KMS-11 (cell line): ENCODE measurements around the gene TRPM1.

Experiments
- H2AFZ ChIP-seq: fragments of 200-600 bp; sonication (generic); 2 replicates; pipeline ENCODE4 v1.6.1; 2016; ENCODE audit warnings: antibody characterized with exemption, mixed run types, low read depth
- H3K27ac ChIP-seq: fragments of 200-600 bp; sonication (generic); 2 replicates; pipeline ENCODE4 v1.6.1; 2016; ENCODE audit warnings: mild to moderate bottlenecking, mixed run types
- H3K27me3 ChIP-seq: fragments of 200-600 bp; sonication (generic); 2 replicates; pipeline ENCODE4 v1.6.1; 2017; ENCODE audit warnings: mild to moderate bottlenecking, low read depth, mixed run types, moderate library complexity; ENCODE audit not compliant: insufficient read depth
- H3K36me3 ChIP-seq: fragments of 200-600 bp; sonication (generic); 2 replicates; pipeline ENCODE4 v1.6.1; 2017; ENCODE audit warnings: mild to moderate bottlenecking, mixed run types; ENCODE audit not compliant: insufficient read depth
- H3K4me1 ChIP-seq: fragments of 200-600 bp; sonication (generic); 2 replicates; pipeline ENCODE4 v1.6.1; 2016; ENCODE audit warnings: mild to moderate bottlenecking, low read depth, mixed run types; ENCODE audit not compliant: poor library complexity, severe bottlenecking
- H3K4me2 ChIP-seq: fragments of 200-600 bp; sonication (generic); 2 replicates; pipeline ENCODE4 v1.7.0; 2016; ENCODE audit warnings: mild to moderate bottlenecking, mixed run types
- H3K4me3 ChIP-seq: fragments of 200-600 bp; sonication (generic); IDR thresholded peaks from 2 replicates; pipeline ENCODE4 v1.6.1; 2017; ENCODE audit warnings: low read depth, low read length, mixed read lengths; ENCODE audit not compliant: insufficient read depth
- H3K79me2 ChIP-seq: fragments of 200-600 bp; sonication (generic); 2 replicates; pipeline ENCODE4 v1.6.1; 2016; ENCODE audit warnings: low read depth, mixed run types; ENCODE audit not compliant: insufficient read depth
- H3K9ac ChIP-seq: fragments of 200-600 bp; sonication (generic); 2 replicates; pipeline ENCODE4 v1.6.1; 2016; ENCODE audit warnings: mild to moderate bottlenecking, mixed run types
- H4K20me1 ChIP-seq: fragments of 200-600 bp; sonication (generic); 2 replicates; pipeline ENCODE4 v1.6.1; 2016; ENCODE audit warnings: mild to moderate bottlenecking, mixed run types; ENCODE audit not compliant: insufficient read depth
- TF ChIP-seq, protein P1 (sequence below): fragments of 200-600 bp; sonication (generic); conservative IDR thresholded peaks from 2 replicates; pipeline ENCODE4 v1.6.1; 2017; ENCODE audit warnings: low read depth, mild to moderate bottlenecking, antibody characterized with exemption, low read length, moderate library complexity, mixed read lengths

The TRPM1 gene

DNA sequence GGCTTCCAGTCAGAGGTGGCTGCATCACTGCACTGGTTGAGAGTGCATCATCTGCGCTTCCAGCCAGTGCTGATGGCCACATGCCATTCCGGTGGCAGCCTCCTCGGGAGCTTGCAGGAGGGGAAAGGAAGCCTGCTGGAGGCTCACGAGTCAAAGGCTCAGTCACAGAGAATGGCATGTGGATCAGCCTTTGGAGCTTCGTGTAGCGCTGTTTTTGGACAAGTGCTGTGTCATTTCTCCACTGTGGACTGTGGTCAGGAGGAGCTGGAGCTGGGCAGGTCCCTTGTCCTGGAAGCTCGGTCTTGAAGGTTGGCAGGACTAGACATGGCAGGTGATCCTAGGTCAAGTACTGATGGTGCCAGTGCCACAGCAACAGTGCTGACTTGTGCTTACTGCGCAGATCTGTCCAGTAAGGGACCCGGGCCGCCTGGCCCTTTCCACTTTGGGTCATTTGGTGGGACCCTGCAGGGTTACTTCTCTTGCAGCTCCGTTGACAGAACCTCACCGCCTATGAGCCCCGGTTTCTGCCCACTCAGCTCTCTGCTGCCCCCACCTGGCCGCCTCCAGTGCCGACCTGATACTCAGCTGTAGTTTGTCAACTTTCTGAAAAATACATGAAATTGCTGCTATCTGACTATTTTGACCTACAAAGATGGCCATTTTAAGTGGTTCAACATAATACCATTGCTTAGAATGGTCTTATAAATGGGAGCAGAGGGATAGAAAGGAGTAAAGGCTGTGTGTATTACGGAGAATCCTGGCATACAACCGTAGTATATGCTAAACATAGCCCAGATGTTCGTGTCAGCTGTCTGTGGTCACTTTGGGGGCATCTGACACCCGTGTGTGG, 27.6 kb upstream of the TRPM1 start:
- Histone ChIP-seq H3K4me2 (no peak overlapping the region), H3K4me3 (no peak overlapping the region), H4K20me1 (no peaks in the 10 kb centered on the region), H3K36me3 (no peaks in the 10 kb centered on the region), H3K9ac (no peak overlapping the region), H3K79me2 (no peaks in the 10 kb centered on the region), H3K27ac (no peak overlapping the region), H2AFZ (peak overlapping the region; percentile 25; the same call in 1 of the 2 replicates), H3K4me1 (peaks cover 19% of the 10 kb centered on the region), H3K27me3 (no peaks in the 10 kb centered on the region)
- TF ChIP-seq, protein P1, sequence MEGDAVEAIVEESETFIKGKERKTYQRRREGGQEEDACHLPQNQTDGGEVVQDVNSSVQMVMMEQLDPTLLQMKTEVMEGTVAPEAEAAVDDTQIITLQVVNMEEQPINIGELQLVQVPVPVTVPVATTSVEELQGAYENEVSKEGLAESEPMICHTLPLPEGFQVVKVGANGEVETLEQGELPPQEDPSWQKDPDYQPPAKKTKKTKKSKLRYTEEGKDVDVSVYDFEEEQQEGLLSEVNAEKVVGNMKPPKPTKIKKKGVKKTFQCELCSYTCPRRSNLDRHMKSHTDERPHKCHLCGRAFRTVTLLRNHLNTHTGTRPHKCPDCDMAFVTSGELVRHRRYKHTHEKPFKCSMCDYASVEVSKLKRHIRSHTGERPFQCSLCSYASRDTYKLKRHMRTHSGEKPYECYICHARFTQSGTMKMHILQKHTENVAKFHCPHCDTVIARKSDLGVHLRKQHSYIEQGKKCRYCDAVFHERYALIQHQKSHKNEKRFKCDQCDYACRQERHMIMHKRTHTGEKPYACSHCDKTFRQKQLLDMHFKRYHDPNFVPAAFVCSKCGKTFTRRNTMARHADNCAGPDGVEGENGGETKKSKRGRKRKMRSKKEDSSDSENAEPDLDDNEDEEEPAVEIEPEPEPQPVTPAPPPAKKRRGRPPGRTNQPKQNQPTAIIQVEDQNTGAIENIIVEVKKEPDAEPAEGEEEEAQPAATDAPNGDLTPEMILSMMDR = peak; percentile 97

DNA sequence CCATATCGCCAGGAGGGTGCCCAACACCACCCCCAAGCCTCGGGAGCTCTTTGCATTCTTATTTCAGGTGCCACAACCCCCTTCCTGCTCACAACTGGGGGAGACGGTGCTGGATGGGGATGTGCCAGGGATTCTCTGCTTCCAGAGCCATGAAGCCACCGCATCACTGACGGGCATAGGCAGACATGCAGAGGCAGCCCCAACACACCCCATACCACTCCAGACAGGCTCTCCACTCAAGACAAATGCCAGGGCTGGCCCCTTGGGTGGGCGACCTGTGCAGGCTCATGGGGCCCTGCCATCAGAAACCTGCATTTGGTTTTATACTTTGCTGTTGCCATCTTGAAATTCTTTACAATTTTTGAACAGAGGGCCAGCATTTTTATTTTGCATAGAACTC, 27.0 kb upstream of the TRPM1 start:
- H3K27ac ChIP-seq = no peak overlapping the region
- H2AFZ ChIP-seq = no peak overlapping the region
- no peaks in the 10 kb centered on the region for H3K79me2 ChIP-seq
- H3K36me3 ChIP-seq = no peaks in the 10 kb centered on the region
- H3K27me3 ChIP-seq = no peaks in the 10 kb centered on the region
- no peak overlapping the region for H3K4me2 ChIP-seq
- H4K20me1 ChIP-seq = no peaks in the 10 kb centered on the region
- H3K4me3 ChIP-seq = no peak overlapping the region
- H3K4me1 ChIP-seq = peaks cover 19% of the 10 kb centered on the region
- no peak overlapping the region for H3K9ac ChIP-seq
- TF ChIP-seq, protein P1 = no peak

DNA sequence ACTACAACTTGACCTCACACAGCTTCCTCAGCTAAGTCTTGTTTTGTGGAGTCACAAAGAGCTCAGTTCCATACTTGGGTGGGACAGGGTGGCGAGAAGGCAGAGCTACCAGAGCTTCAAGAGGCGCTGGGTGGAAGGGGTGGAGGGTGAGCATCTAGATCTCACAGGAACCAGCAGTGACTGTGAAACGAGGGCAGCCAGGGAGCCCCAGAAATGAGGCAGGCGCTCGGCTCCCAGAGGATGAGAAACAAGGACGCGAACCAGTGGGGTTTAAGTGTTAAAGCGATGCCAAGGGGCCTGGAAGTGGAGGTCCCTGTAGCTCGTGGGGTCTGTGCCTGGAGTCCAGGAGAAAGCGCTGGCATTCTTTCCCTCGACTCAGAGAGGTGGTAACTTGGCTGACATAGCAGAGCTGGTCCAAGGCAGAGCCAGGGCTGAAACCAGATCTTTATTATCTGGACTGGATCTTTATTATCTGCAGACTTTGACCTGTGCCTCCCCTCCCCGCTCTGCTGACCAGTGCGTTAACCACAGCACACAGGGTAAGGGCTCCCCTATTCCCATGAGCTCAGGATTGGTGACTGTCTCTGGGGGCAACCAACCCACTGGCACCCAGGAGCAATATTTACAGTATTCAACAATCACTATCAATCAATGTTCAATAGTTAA, 26.2 kb upstream of the TRPM1 start:
- no peaks in the 10 kb centered on the region for H4K20me1 ChIP-seq
- H3K4me2 ChIP-seq = no peak overlapping the region
- no peak overlapping the region for H3K27ac ChIP-seq
- TF ChIP-seq, protein P1 = no peak
- H3K36me3 ChIP-seq = no peaks in the 10 kb centered on the region
- no peak overlapping the region for H3K4me3 ChIP-seq
- no peaks in the 10 kb centered on the region for H3K79me2 ChIP-seq
- H3K27me3 ChIP-seq = no peaks in the 10 kb centered on the region
- H3K4me1 ChIP-seq = peaks cover 19% of the 10 kb centered on the region
- H3K9ac ChIP-seq = no peak overlapping the region
- no peak overlapping the region for H2AFZ ChIP-seq

DNA sequence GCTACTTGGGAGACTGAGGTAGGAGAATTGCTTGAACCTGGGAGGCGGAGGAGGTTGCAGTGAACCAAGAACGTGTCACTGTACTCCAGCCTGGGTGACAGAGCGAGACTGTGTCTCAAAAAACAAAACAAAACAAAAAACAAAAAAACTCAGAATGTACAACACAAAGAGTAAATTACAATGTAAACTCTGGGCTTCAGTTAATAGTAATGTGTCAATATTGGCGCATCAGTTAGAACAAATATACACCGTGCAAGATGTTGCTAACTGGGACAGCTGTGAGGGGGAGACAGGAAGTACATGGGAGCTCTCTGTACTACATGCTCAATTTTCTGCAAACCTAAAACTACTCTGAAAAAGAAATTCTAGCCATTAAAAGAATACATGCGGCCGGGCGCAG, 23.5 kb upstream of the TRPM1 start:
- peaks cover 14% of the 10 kb centered on the region for H3K4me1 ChIP-seq

More for the DNA sequence above, 23.5 kb upstream of the TRPM1 start:
- no peak overlapping the region for H3K4me2 ChIP-seq
- no peaks in the 10 kb centered on the region for H3K79me2 ChIP-seq
- H3K27me3 ChIP-seq = no peaks in the 10 kb centered on the region
- H4K20me1 ChIP-seq = no peaks in the 10 kb centered on the region
- TF ChIP-seq, protein P1 = no peak
- H3K9ac ChIP-seq = no peak overlapping the region
- no peaks in the 10 kb centered on the region for H3K36me3 ChIP-seq
- no peak overlapping the region for H2AFZ ChIP-seq
- no peak overlapping the region for H3K4me3 ChIP-seq
- no peak overlapping the region for H3K27ac ChIP-seq
